Tibial artery (tissue), 4 donors: Measurements from ENCODE around the gene C19orf67.

ENCODE experiments used
- DNase-seq, 2 donors: peaks; one replicate each; pipeline ENCODE4 v3.0.0-alpha.2; 2019
- H3K27ac ChIP-seq, 2 donors: fragments of 200-600 bp; sonication (generic) in 1 of 2; 1 replicate in 1 of 2; 2 replicates in 1 of 2; pipeline ENCODE4 v1.5.1; 2018 to 2019; ENCODE audit warnings: mild to moderate bottlenecking in 1 of 2
- H3K27me3 ChIP-seq, 2 donors: fragments of 200-600 bp; sonication (generic) in 1 of 2; one replicate each; pipeline versions ENCODE4 v1.5.1 to v1.6.0; 2016 to 2019
- H3K36me3 ChIP-seq, 3 donors: fragments of 200-600 bp; sonication (generic) in 2 of 3; one replicate each; pipeline ENCODE4 v1.5.1; 2016 to 2019; ENCODE audit warnings: mild to moderate bottlenecking in 2 of 3
- H3K4me1 ChIP-seq, 4 donors: fragments of 200-600 bp; sonication (generic) in 2 of 4; 1 replicate in 3 of 4; 2 replicates in 1 of 4; pipeline ENCODE4 v1.5.1; 2016 to 2019
- H3K4me3 ChIP-seq, 2 donors: fragments of 200-600 bp; sonication (generic) in 1 of 2; 1 replicate in 1 of 2; 2 replicates in 1 of 2; pipeline ENCODE4 v1.5.1; 2018 to 2019; ENCODE audit warnings: mild to moderate bottlenecking in 2 of 2
- H3K9me3 ChIP-seq, 3 donors: fragments of 200-600 bp; sonication (generic) in 1 of 3; one replicate each; pipeline ENCODE4 v1.5.1; 2016 to 2019
- intact Hi-C: fragments of 100-400 bp; cut with DNase I; formaldehyde crosslinking; loops from one replicate; pipeline ENCODE4 v1.15.0; 2023; ENCODE audit warnings: low total_unique reads
- TF ChIP-seq, protein P1 (sequence below), 2 experiments: fragments of 200-600 bp in 1 of 2; fragments of 450-650 bp in 1 of 2; IDR thresholded peaks; one replicate each; pipeline ENCODE4 v1.5.1; 2017 to 2019; ENCODE audit warnings: antibody characterized with exemption in 2 of 2, mild to moderate bottlenecking in 1 of 2, moderate library complexity in 1 of 2

Gene C19orf67

DNA sequence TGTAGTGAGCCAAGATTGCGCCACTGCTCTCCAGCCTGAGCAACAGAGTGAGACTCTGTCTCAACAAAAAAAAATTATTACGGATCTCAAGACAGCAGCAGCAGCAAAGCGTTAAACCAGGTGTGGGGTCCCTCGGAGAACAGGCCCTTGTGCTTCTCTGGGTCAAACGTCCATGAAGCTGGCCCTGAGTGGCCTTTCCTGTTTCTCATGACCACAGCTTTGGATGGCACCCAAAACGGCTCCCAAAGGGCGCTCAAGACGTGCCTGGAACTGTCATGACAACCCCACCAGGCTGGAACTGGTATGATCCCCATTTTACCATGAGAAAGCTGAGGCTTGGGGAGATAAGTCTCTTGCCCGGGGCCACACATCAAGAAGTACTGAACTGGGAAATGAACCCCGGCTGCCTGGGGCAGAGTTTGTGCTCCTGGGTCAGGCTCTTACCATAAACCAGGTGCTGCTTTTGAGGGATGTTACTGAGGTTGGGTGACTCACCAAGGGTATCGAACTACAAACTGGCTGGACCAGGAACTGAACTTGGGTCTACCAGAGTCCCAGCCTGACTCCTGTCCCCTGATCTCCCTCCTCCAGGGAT lies 16.6 kb upstream of the C19orf67 start:
- Histone ChIP-seq H3K4me3 (no peak overlapping the region), H3K4me1 (peaks cover 0 to 16% (median 5%) of the 10 kb centered on the region in 4 donors), H3K36me3 (peaks cover 62 to 97% (median 76%) of the 10 kb centered on the region in 3 donors), H3K27ac (peak overlapping the region in 1 of 2 donors; percentile 24), H3K27me3 (no peaks in the 10 kb centered on the region), H3K9me3 (no peaks in the 10 kb centered on the region)
- intact Hi-C loops: no loop called here
- DNase-seq: no peak
- TF ChIP-seq, protein P1, sequence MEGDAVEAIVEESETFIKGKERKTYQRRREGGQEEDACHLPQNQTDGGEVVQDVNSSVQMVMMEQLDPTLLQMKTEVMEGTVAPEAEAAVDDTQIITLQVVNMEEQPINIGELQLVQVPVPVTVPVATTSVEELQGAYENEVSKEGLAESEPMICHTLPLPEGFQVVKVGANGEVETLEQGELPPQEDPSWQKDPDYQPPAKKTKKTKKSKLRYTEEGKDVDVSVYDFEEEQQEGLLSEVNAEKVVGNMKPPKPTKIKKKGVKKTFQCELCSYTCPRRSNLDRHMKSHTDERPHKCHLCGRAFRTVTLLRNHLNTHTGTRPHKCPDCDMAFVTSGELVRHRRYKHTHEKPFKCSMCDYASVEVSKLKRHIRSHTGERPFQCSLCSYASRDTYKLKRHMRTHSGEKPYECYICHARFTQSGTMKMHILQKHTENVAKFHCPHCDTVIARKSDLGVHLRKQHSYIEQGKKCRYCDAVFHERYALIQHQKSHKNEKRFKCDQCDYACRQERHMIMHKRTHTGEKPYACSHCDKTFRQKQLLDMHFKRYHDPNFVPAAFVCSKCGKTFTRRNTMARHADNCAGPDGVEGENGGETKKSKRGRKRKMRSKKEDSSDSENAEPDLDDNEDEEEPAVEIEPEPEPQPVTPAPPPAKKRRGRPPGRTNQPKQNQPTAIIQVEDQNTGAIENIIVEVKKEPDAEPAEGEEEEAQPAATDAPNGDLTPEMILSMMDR (IDR thresholded peaks at IDR 0.05): no peak

DNA sequence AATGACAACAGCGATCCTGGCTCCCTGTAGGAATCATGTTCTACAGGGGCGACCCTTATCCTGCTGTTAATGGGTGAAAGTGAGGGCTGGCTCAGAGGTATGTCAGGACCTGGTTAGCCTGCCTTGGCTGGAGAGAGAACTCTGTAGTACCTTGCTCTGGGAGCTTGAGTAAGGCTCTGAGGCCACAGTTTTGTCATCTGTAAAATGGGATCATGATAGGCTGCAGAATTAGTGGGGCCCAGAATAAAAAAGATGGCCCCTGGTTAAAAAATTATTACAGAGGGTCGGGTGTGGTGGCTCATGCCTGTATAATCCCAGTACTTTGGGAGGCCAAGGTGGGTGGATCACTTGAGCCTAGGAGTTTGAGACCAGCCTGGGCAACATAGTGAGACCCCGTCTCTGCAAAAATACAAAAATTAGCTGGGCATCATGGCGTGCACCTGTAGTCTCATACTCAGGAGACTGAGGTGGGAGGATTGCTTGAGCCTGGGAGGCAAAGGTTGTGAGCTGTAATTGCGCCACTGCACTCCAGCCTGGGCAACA lies 15.5 kb upstream of the C19orf67 start:
- H3K27me3 ChIP-seq: no peaks in the 10 kb centered on the region
- DNase-seq: no peak
- H3K4me3 ChIP-seq: no peak overlapping the region
- intact Hi-C loops: no loop called here
- H3K4me1 ChIP-seq: peaks cover 0 to 4% (median 0%) of the 10 kb centered on the region in 4 donors
- no peaks in the 10 kb centered on the region for H3K9me3 ChIP-seq
- H3K36me3 ChIP-seq: peaks cover 68 to 97% (median 79%) of the 10 kb centered on the region in 3 donors
- H3K27ac ChIP-seq: no peak overlapping the region
- TF ChIP-seq, protein P1 (IDR thresholded peaks at IDR 0.05): no peak

DNA sequence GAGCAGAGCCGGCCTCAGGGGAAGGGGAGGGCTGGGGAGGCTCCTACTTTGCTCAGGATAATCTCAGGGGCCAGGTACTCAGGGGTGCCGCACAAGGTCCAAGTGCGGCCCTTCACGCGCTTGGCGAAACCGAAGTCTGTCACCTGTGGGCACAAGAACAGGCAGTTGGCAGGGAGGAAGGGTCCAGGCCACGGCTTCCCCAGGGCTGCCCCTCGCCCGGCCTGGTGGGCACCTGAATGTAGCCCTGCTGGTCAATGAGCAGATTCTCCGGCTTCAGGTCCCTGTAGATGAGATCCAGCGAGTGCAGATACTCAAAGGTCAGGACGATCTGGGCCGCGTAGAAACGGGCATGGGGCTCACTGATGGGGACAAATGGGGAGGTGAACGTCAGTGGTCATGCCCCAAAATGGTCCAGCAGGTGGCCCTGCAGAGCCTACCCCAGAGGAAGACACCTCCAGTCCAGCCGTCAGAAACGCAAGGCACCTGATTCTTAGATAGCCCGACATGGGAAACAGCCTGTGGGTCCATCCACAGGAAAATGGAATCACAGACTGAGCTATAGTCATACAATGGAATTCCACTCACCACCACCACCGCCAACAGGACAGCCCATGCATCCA lies 12.1 kb upstream of the C19orf67 start:
- TF ChIP-seq, protein P1 (IDR thresholded peaks at IDR 0.05): peak in 1 of 2 experiments; percentile 6
- no peak for DNase-seq
- no peak overlapping the region for H3K4me3 ChIP-seq
- no peak overlapping the region for H3K27ac ChIP-seq
- H3K9me3 ChIP-seq: peaks cover 0 to 8% (median 0%) of the 10 kb centered on the region in 3 donors
- H3K4me1 ChIP-seq: no peaks in the 10 kb centered on the region
- peaks cover 51 to 67% (median 53%) of the 10 kb centered on the region in 3 donors for H3K36me3 ChIP-seq
- H3K27me3 ChIP-seq: no peaks in the 10 kb centered on the region
- intact Hi-C loops: loop anchor here (1.0 kb wide), 1 partner anchor 13 kb away; no protein-coding TSS in a partner anchor

DNA sequence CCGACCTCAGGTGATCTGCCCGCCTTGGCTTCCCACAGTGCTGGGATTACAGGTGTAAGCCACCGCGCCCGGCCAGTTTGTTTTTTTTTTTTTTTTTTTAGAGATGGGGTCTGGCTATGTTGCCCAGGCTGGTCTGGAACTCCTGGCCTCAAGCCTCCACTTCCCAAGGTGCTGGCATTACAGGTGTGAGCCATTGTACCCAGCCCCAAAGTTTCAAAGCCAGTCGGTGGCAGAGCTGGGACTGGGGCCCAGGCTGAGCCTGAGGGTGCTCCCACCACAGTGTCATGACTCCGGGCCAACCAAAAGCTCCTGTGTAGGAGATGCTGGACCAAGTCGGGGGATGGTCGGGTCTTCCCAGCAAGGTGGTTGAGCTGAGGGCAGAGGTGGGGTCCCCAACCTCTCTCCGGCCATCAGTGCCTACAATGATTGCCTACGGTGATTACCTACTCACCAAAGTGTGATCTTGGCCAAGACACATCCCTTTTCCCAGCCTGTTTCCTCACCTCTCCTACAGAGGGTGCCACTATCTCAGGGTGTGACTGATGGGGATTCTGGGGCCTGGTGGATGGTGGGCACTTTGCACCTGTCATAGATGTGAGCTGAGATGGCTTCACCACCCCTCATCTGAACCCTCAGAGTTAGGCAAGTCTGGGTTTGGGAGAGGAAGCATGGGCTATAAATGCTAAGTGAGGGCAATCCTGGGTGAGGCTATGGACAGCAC lies 10.8 kb upstream of the C19orf67 start:
- intact Hi-C loops: no loop called here
- Histone ChIP-seq H3K4me1 (peaks cover 0 to 9% (median 7%) of the 10 kb centered on the region in 4 donors), H3K36me3 (peaks cover 41 to 55% (median 42%) of the 10 kb centered on the region in 3 donors), H3K27me3 (no peaks in the 10 kb centered on the region), H3K27ac (no peak overlapping the region), H3K4me3 (no peak overlapping the region), H3K9me3 (peaks cover 0 to 8% (median 0%) of the 10 kb centered on the region in 3 donors)
- TF ChIP-seq, protein P1 (IDR thresholded peaks at IDR 0.05): no peak
- DNase-seq: no peak

DNA sequence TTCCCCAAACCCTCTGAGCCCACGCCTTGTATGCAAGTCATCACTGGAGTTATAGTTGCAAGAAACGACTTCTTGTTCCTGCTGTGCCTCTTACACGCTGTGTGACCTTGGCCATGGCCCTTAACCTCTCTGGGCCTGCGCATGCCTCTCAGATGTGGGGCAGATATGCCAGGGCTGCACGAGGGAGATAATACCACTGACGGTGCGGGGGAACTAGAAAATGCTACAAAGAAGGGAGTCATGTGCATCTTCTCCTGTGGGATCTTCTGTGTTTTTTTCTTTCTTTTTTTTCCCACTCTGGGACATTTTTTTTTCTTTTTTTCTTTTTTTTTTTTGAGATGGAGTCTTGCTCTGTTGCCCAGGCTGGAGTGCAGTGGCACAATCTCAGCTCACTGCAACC lies 9.3 kb upstream of the C19orf67 start:
- no peaks in the 10 kb centered on the region for H3K27me3 ChIP-seq
- no peak overlapping the region for H3K27ac ChIP-seq
- H3K4me3 ChIP-seq: no peak overlapping the region
- peaks cover 0 to 8% (median 0%) of the 10 kb centered on the region in 3 donors for H3K9me3 ChIP-seq
- intact Hi-C loops: no loop called here
- peaks cover 0 to 11% (median 8%) of the 10 kb centered on the region in 4 donors for H3K4me1 ChIP-seq
- TF ChIP-seq, protein P1 (IDR thresholded peaks at IDR 0.05): no peak
- H3K36me3 ChIP-seq: peaks cover 25 to 39% (median 26%) of the 10 kb centered on the region in 3 donors
- no peak for DNase-seq
